HepG2 (cell line): Measurements from ENCODE around the gene NRG4. TPM values are rescaled to one million over a fixed set of nuclear protein-coding genes. Genes with fewer than 3 reads are reported as not detected.

Source experiments
- ATAC-seq: fragments of 200-7000 bp; cut with Tn5 transposase; 3 replicates; pipeline ENCODE4 v1.9.1; 2020; ENCODE audit warnings: mild to moderate bottlenecking, moderate library complexity
- BruUV-seq: library from RNA; stranded (reverse); fragments of 400-500 nt; replicated peaks from 2 replicates; lab custom pipeline; 2021; lab: Mats Ljungman, UMichigan
- CTCF ChIA-PET: fragments of 300-600 bp; formaldehyde crosslinking; extraction: SDS; loops from one replicate; lab custom pipeline; 2021; ENCODE audit warnings: low total read pairs, inconsistent platforms, low intra/inter-chr PET ratio; lab: Yijun Ruan, JAX
- POLR2A ChIA-PET: fragments of 350-600 bp; sonication (Branson Sonifier 250); formaldehyde crosslinking; loops from one replicate; lab custom pipeline; 2020; ENCODE audit warnings: antibody characterized with exemption, inconsistent platforms; lab: Yijun Ruan, JAX
- DNase-seq: peaks from one replicate; pipeline ENCODE4 v3.0.0-alpha.2; 2015; ENCODE audit warnings: low spot score
- FAIRE-seq: peaks from 3 replicates; lab custom pipeline; 2011; peaks lifted over from hg19 to GRCh38; lab: Jason Lieb, UNC
- H2AFZ ChIP-seq: one replicate; pipeline ENCODE4 v1.6.1; 2011; ENCODE audit warnings: low read length, inconsistent platforms
- H3K27ac ChIP-seq: fragments of 300-600 bp; 3 replicates; pipeline ENCODE4 v1.8.0; 2011; ENCODE audit warnings: mixed run types, mild to moderate bottlenecking, mixed read lengths, low read length, inconsistent platforms; ENCODE audit not compliant: insufficient read depth; ENCODE audit errors: extremely low read length
- H3K27me3 ChIP-seq, 2 experiments: fragments of 200-600 bp in 1 of 2; 2 replicates in 1 of 2; 3 replicates in 1 of 2; pipeline versions ENCODE4 v1.6.0 to v1.8.0; 2011; ENCODE audit warnings: low read length in 2 of 2, mild to moderate bottlenecking in 2 of 2, moderate library complexity in 2 of 2, inconsistent platforms in 1 of 2; ENCODE audit not compliant: insufficient read depth in 2 of 2, control insufficient read depth in 1 of 2
- H3K36me3 ChIP-seq, 2 experiments: fragments of 200-600 bp in 1 of 2; replicated peaks in 1 of 2; 2 replicates in 1 of 2; 3 replicates in 1 of 2; pipeline versions ENCODE4 v1.5.1 to v1.8.0; 2011; ENCODE audit warnings: low read length in 2 of 2, inconsistent platforms in 1 of 2; ENCODE audit not compliant: insufficient read depth in 2 of 2, control insufficient read depth in 1 of 2
- H3K4me1 ChIP-seq: 2 replicates; pipeline ENCODE4 v1.5.1; 2012; ENCODE audit warnings: low read length, inconsistent platforms; ENCODE audit not compliant: insufficient read depth
- H3K4me2 ChIP-seq: 2 replicates; pipeline ENCODE4 v1.6.0; 2011; ENCODE audit warnings: low read depth, low read length, inconsistent platforms
- H3K4me3 ChIP-seq, 3 experiments: fragments of 200-600 bp in 1 of 3; sonication (generic), shearing (Covaris generic) in 1 of 3; replicated peaks in 1 of 3; 2 replicates each; pipeline ENCODE4 v1.5.1; 2011 to 2016; ENCODE audit warnings: low read length in 3 of 3, inconsistent platforms in 2 of 3, low read depth in 2 of 3, mild to moderate bottlenecking in 2 of 3, control low read depth in 1 of 3, mixed read lengths in 1 of 3; ENCODE audit not compliant: insufficient read depth in 1 of 3
- H3K79me2 ChIP-seq: one replicate; pipeline ENCODE4 v1.6.1; 2011; ENCODE audit warnings: low read length, inconsistent platforms; ENCODE audit not compliant: insufficient read depth
- H3K9ac ChIP-seq: 2 replicates; pipeline ENCODE4 v1.6.0; 2011; ENCODE audit warnings: mild to moderate bottlenecking, low read depth, low read length, inconsistent platforms; ENCODE audit not compliant: insufficient read depth
- H3K9me3 ChIP-seq: 2 replicates; pipeline ENCODE4 v1.5.1; 2012; ENCODE audit warnings: mild to moderate bottlenecking, low read length
- H4K20me1 ChIP-seq: 2 replicates; pipeline ENCODE4 v1.6.0; 2011; ENCODE audit warnings: inconsistent platforms, mild to moderate bottlenecking, low read length, moderate library complexity; ENCODE audit not compliant: insufficient read depth
- CEBPZ ChIP-seq: IDR thresholded peaks from 2 replicates; pipeline ENCODE4 v1.6.1; 2012; ENCODE audit warnings: low read length, improper control_type of control experiment
- JDP2 ChIP-seq: sonication (generic); formaldehyde crosslinking; IDR thresholded peaks from 2 replicates; pipeline ENCODE4 v1.8.1; 2022; ENCODE audit warnings: missing genetic modification reagents, borderline replicate concordance
- NRL ChIP-seq: sonication (generic); formaldehyde crosslinking; IDR thresholded peaks from 2 replicates; pipeline ENCODE4 v1.5.0; 2020; ENCODE audit warnings: missing genetic modification reagents, mild to moderate bottlenecking, moderate library complexity, borderline replicate concordance
- REPIN1 ChIP-seq: sonication (generic); formaldehyde crosslinking; IDR thresholded peaks from 2 replicates; pipeline ENCODE4 v1.8.0; 2022; ENCODE audit warnings: missing genetic modification reagents, low read depth, mild to moderate bottlenecking, borderline replicate concordance
- ZBTB2 ChIP-seq: sonication (generic); formaldehyde crosslinking; IDR thresholded peaks from 2 replicates; pipeline ENCODE4 v1.8.0; 2022; ENCODE audit warnings: low read depth, missing genetic modification reagents
- ZNF17 ChIP-seq: sonication (generic); formaldehyde crosslinking; IDR thresholded peaks from 2 replicates; pipeline ENCODE4 v1.5.0; 2020; ENCODE audit warnings: mild to moderate bottlenecking, missing genetic modification reagents
- ZNF670 ChIP-seq: sonication (generic); formaldehyde crosslinking; IDR thresholded peaks from 2 replicates; pipeline ENCODE4 v1.8.0; 2022; ENCODE audit warnings: mild to moderate bottlenecking, missing genetic modification reagents, borderline replicate concordance
- WGBS: methylation state at CpG from one replicate; pipeline ENCODE4 v1.1.6; 2017; ENCODE audit warnings: low lambda C conversion rate; 5-methylcytosine and 5-hydroxymethylcytosine counted together
- in situ Hi-C: cut with HindIII; loops from 2 replicates; pipeline ENCODE4 v1.10.0; 2017; ENCODE audit warnings: low pct_unique_long_range_greater_than_20kb; ENCODE audit not compliant: extremely low pct_ligation_motif_present
- intact Hi-C: fragments of 100-400 bp; cut with micrococcal nuclease; formaldehyde crosslinking; loops from one replicate; pipeline ENCODE4 v1.10.0; 2022; ENCODE audit not compliant: unreplicated experiment
- polyA plus RNA-seq, 8 experiments: library from polyadenylated mRNA; depleted of rRNA in 3 of 8; stranded (reverse) in 7 of 8; unstranded in 1 of 8; fragments of >200 nt; fragmentation: Illumina TruSeq in 4 of 8; extraction: Trizol in 4 of 8; gene quantifications; 2 replicates each; pipeline versions ENCODE4 v1.2.1 to v1.2.3, GENCODE V29; 2011 to 2016; ENCODE audit warnings: low read depth in 4 of 8, missing spikeins in 1 of 8, mixed read lengths in 1 of 8; ENCODE audit not compliant: insufficient read depth in 1 of 8
- total RNA-seq, 5 experiments: library from RNA; depleted of rRNA; stranded (reverse); fragments of >200 nt; fragmentation: Illumina TruSeq; extraction: Trizol; gene quantifications; 2 replicates each; pipeline ENCODE4 v1.2.3, GENCODE V29; 2016; ENCODE audit warnings: low read depth in 1 of 5
- TF ChIP-seq, protein P1 (sequence below), 2 experiments: sonication (generic) in 1 of 2; formaldehyde crosslinking in 1 of 2; IDR thresholded peaks; 2 replicates each; pipeline versions ENCODE4 v1.4.0 to v1.6.1; 2018 to 2020; ENCODE audit warnings: missing genetic modification reagents in 2 of 2, borderline replicate concordance in 1 of 2, low read depth in 1 of 2, mild to moderate bottlenecking in 1 of 2, missing biosample characterization in 1 of 2
- TF ChIP-seq, protein P2 (sequence below): sonication (generic); formaldehyde crosslinking; IDR thresholded peaks from 2 replicates; pipeline ENCODE4 v1.4.0; 2020; ENCODE audit warnings: mild to moderate bottlenecking, missing genetic modification reagents
- TF ChIP-seq, protein P3 (sequence below): sonication (generic); formaldehyde crosslinking; IDR thresholded peaks from 2 replicates; pipeline ENCODE4 v1.5.0; 2020; ENCODE audit warnings: missing genetic modification reagents

NRG4 gene
- total and polyA plus RNA-seq, 2 of the 13 experiments (the other 11 are each of a cell fraction or from before 2014, with no cell fraction given), result 0.01 TPM; not detected in 1

DNA sequence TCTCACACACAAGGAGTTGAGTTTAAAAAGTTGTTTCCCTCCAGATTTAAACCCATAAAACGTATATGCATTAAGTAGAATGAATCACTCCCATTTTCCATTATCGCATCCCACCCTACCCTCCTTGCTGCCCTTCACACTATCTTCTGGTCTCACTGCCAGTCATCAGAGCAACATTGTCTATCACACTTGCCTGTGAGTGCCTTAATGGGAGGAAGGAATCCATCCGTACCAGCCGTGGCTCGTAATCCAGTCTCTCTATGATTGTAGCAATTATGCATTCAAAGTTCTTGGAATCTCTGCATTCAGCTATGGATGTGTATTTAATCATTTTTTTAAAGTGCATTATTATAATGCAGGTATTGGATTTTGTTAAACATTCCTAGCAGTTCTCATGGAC, 49.5 kb upstream of the NRG4 start (continued):
- TF ChIP-seq CEBPZ, result no peak
- no peak for TF ChIP-seq JDP2
- no peak for TF ChIP-seq ZNF17

DNA sequence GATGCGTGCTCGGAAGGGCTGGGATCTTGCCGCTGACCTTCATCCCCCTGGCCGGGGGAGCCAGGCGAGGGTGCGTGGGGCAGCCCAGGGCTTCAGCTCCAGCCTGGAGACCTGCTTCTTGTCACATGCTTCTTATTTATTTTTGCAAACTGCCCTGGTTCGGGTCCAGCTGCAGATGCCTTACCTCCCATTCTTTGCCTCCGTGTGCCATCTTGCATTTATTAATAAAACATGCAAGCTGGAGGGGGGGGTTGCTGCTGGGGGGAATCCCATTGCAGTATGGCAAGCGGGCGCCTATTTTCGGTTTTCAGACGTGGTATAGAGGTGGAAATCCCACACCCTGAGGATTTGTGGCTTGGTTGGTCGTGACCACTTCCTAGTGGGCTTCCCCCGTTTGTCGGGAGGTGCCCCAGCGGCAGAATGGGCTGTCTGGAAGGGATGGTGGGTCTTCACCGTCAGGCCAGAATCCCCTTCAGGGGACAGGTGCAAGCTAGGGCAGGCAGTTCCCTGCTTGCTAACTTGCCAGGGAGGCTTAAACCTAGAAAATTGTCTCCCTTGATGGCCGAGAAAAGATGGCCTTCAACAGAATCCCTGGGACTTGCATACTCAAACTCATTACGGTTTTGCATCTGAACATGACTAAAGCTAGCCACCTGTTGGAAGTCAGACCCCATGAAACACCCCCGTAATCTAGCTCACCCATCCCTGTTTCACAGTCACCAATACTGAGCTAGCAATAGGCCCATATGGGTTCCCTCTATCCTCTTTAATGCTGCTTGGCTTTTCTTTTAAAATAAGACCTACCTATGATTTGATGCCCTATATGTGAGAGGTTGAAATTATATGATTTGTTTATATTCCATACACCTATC, 48.1 kb upstream of the NRG4 start:
- POLR2A ChIA-PET, result no interaction called here
- in situ Hi-C loops (no loop called here), intact Hi-C loops (no loop called here)
- H3K4me2 ChIP-seq, result peak overlapping the region; percentile 80
- FAIRE-seq (no peak), DNase-seq (no peak), ATAC-seq (peak; percentile 63)
- no peak overlapping the region for H2AFZ ChIP-seq
- CTCF ChIA-PET, result interaction anchor here (0.6 to 5.1 kb wide), 2 partner anchors 53 to 79 kb away, joined by 3 to 71 read pairs; no protein-coding TSS in a partner anchor
- H3K9me3 ChIP-seq, result no peaks in the 10 kb centered on the region
- H3K4me1 ChIP-seq, result peaks cover 13% of the 10 kb centered on the region
- no peak overlapping the region for H3K27ac ChIP-seq
- H4K20me1 ChIP-seq, result no peaks in the 10 kb centered on the region
- peak overlapping the region; percentile 47 to 76 (median 50) for H3K4me3 ChIP-seq
- BruUV-seq, result no TSS peak
- H3K36me3 ChIP-seq, result no peaks in the 10 kb centered on the region
- WGBS, result 29% methylated on average over 10 of the region's 20 CpGs
- no peak overlapping the region for H3K9ac ChIP-seq
- peaks cover 0 to 34% of the 10 kb centered on the region in 2 experiments; a peak in 3 of 5 replicates for H3K27me3 ChIP-seq
- no peaks in the 10 kb centered on the region for H3K79me2 ChIP-seq
- TF ChIP-seq ZNF670 (CRISPR knock-in tag) (no peak), REPIN1 (CRISPR knock-in tag) (no peak), NRL (0 out of 2 replicates have a peak, but pooled peaks have one; percentile 35), ZBTB2 (CRISPR knock-in tag) (no peak)
- TF ChIP-seq, protein P1, sequence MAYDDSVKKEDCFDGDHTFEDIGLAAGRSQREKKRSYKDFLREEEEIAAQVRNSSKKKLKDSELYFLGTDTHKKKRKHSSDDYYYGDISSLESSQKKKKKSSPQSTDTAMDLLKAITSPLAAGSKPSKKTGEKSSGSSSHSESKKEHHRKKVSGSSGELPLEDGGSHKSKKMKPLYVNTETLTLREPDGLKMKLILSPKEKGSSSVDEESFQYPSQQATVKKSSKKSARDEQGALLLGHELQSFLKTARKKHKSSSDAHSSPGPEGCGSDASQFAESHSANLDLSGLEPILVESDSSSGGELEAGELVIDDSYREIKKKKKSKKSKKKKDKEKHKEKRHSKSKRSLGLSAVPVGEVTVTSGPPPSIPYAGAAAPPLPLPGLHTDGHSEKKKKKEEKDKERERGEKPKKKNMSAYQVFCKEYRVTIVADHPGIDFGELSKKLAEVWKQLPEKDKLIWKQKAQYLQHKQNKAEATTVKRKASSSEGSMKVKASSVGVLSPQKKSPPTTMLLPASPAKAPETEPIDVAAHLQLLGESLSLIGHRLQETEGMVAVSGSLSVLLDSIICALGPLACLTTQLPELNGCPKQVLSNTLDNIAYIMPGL (CRISPR knock-in tag; IDR thresholded peaks at IDR 0.05; ENCODE audit: borderline replicate concordance in 1 of 2, low read depth in 1 of 2), result 0 out of 4 replicates have a peak, but pooled peaks of 1 of the 2 experiments have one; percentile 13
- TF ChIP-seq, protein P2, sequence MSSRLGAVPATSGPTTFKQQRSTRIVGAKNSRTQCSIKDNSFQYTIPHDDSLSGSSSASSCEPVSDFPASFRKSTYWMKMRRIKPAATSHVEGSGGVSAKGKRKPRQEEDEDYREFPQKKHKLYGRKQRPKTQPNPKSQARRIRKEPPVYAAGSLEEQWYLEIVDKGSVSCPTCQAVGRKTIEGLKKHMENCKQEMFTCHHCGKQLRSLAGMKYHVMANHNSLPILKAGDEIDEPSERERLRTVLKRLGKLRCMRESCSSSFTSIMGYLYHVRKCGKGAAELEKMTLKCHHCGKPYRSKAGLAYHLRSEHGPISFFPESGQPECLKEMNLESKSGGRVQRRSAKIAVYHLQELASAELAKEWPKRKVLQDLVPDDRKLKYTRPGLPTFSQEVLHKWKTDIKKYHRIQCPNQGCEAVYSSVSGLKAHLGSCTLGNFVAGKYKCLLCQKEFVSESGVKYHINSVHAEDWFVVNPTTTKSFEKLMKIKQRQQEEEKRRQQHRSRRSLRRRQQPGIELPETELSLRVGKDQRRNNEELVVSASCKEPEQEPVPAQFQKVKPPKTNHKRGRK (CRISPR knock-in tag), result 0 out of 2 replicates have a peak, but pooled peaks have one; percentile 40
- TF ChIP-seq, protein P3, sequence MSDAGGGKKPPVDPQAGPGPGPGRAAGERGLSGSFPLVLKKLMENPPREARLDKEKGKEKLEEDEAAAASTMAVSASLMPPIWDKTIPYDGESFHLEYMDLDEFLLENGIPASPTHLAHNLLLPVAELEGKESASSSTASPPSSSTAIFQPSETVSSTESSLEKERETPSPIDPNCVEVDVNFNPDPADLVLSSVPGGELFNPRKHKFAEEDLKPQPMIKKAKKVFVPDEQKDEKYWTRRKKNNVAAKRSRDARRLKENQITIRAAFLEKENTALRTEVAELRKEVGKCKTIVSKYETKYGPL, result no peak
